Muscle of leg (tissue), 11 donors: ENCODE measurements around the gene ECE2. TPM values are rescaled to one million over a fixed set of nuclear protein-coding genes. Genes with fewer than 3 reads are reported as not detected.
A peak's percentile ranks its signal among the peaks of the same experiment; 100 is the strongest.

Source experiments
- DNase-seq: peaks from one replicate; pipeline ENCODE4 v3.0.0; 2013
- H3K27ac ChIP-seq: one replicate; pipeline ENCODE4 v1.5.1; 2013; ENCODE audit warnings: mild to moderate bottlenecking, low read length, control low read depth
- H3K27me3 ChIP-seq: one replicate; pipeline ENCODE4 v1.6.1; 2013; ENCODE audit warnings: low read length; ENCODE audit not compliant: control insufficient read depth, insufficient read depth
- H3K36me3 ChIP-seq: one replicate; pipeline ENCODE4 v1.6.1; 2013; ENCODE audit warnings: low read length; ENCODE audit not compliant: control insufficient read depth, insufficient read depth
- H3K4me1 ChIP-seq: one replicate; pipeline ENCODE4 v1.6.1; 2013; ENCODE audit warnings: low read length; ENCODE audit not compliant: control insufficient read depth, insufficient read depth
- H3K4me3 ChIP-seq: one replicate; pipeline ENCODE4 v1.5.1; 2013; ENCODE audit warnings: low read length, control low read depth
- H3K9me3 ChIP-seq: replicated peaks from 2 replicates; pipeline ENCODE4 v1.6.1; 2013; ENCODE audit warnings: low read depth, low read length; ENCODE audit not compliant: control insufficient read depth
- WGBS: methylation state at CpG from one replicate; pipeline ENCODE4 v1.1.5; 2013; ENCODE audit warnings: missing lambda C conversion rate; ENCODE audit not compliant: insufficient coverage; 5-methylcytosine and 5-hydroxymethylcytosine counted together
- polyA plus RNA-seq, 8 donors: library from polyadenylated mRNA; unstranded; fragments of 120-200 nt; gene quantifications; one replicate each; pipeline versions ENCODE4 v1.2.1 to v1.2.3, GENCODE V29; 2013; ENCODE audit warnings: inconsistent platforms in 1 of 8, low replicate concordance in 1 of 8; ENCODE audit not compliant: insufficient read length in 8 of 8, insufficient read depth in 1 of 8
- total RNA-seq: library from RNA; stranded (reverse); fragments of 120-200 nt; gene quantifications from one replicate; pipeline ENCODE4 v1.2.4, GENCODE V29; 2013

The ECE2 gene
- total and polyA plus RNA-seq, 9 donors = not detected

GRCh38 chr3:184240384-184241140, 35.3 kb upstream of the ECE2 start:
- WGBS = 68% methylated on average over 4 of the region's 4 CpGs
- Histone ChIP-seq H3K4me1 (no peaks in the 10 kb centered on the region), H3K27ac (no peak overlapping the region), H3K4me3 (no peak overlapping the region), H3K27me3 (peaks cover 2% of the 10 kb centered on the region), H3K9me3 (no peaks in the 10 kb centered on the region), H3K36me3 (peaks cover 36% of the 10 kb centered on the region)
- DNase-seq = peak; percentile 64

DNA sequence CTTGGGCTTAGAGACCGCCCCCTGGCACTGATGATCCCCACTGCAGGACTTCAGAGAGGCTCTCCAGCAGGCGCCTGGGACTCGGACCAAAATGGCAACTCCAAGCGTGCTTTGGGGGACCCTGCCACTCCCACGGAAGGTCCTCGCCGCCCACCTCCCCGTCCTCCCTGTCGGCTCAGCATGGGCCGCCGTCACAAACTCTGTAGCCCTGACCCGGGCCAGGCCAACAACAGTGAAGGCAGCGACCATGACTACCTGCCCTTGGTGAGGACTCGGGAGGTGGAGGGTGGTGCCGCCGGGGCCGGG, 34.7 kb upstream of the ECE2 start:
- 31% methylated on average over 12 of the region's 17 CpGs for WGBS
- H3K27ac ChIP-seq = no peak overlapping the region
- H3K4me3 ChIP-seq = no peak overlapping the region
- DNase-seq = no peak
- H3K4me1 ChIP-seq = no peaks in the 10 kb centered on the region
- H3K9me3 ChIP-seq = no peaks in the 10 kb centered on the region
- peaks cover 36% of the 10 kb centered on the region for H3K36me3 ChIP-seq
- H3K27me3 ChIP-seq = peaks cover 2% of the 10 kb centered on the region

GRCh38 chr3:184241447-184242296, 34.1 kb upstream of the ECE2 start:
- DNase-seq = no peak
- Histone ChIP-seq H3K27me3 (peaks cover 2% of the 10 kb centered on the region), H3K4me3 (no peak overlapping the region), H3K4me1 (no peaks in the 10 kb centered on the region), H3K9me3 (no peaks in the 10 kb centered on the region), H3K36me3 (peaks cover 36% of the 10 kb centered on the region), H3K27ac (no peak overlapping the region)
- WGBS = 14% methylated on average over 43 of the region's 46 CpGs

GRCh38 chr3:184242297-184242685, 33.5 kb upstream of the ECE2 start:
- H3K27me3 ChIP-seq = peaks cover 2% of the 10 kb centered on the region
- H3K4me1 ChIP-seq = no peaks in the 10 kb centered on the region
- H3K27ac ChIP-seq = no peak overlapping the region
- no peak for DNase-seq
- peaks cover 36% of the 10 kb centered on the region for H3K36me3 ChIP-seq
- 95% methylated on average over 3 of the region's 5 CpGs for WGBS
- no peaks in the 10 kb centered on the region for H3K9me3 ChIP-seq
- no peak overlapping the region for H3K4me3 ChIP-seq

DNA sequence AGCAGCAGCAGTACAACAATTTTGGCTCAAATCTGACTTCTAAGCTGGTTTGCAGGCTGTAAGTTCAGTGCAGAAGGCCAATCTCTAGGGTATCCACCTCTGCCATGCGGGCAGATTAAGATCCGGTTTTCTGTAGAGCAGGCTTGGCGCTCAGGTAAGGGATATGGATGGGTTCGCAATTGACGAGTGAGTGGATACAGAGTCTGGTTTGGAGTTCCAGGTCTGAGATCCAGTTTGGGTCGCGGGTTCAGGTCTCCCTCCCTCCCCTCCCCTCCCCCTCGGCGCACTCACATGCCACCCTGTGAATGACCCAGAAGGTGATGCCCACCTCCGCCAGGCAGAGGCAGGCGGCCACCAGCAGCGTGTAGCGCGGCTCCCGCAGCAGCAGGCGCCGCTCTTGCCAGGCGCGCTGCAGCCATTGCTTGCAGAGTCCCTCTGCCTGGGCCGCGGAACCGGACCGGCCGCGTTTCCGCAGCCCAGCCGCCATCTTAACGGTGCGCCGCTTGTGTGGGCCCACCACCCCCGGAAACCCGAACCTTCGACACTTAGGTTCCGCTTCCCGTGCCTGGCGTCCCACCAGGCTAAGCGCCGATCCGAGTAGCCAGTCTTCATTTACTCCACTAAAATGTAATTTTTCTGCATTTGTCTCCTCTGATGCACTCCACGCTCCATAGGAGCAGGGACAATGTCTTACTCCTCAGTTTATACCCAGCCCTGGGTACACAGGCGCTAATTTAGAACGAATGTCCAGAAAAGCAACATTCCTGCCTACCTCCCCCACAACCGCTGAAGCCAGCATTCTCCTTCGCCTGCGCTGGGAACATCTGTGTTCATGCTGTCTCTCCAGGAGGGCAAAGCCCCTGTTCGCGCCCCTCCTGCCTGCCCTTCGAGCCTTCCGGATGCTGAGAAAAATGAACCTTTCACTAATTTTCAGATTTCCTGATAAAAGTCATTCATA, 27.1 kb upstream of the ECE2 start, which contains the start of gene ALG3:
TSS of gene ALG3 (minus strand) at position 509 of the 958 bp plus-strand sequence. CDS start at position 487, 22 bp downstream.
- H3K36me3 ChIP-seq = peaks cover 18% of the 10 kb centered on the region
- peak within 1 kb of the TSS; percentile 73 for H3K27ac ChIP-seq
- no peaks in the 10 kb centered on the region for H3K27me3 ChIP-seq
- peaks cover 13% of the 10 kb centered on the region for H3K4me1 ChIP-seq
- under 1% methylated on average over 41 of the region's 49 CpGs for WGBS
- peak within 1 kb of the TSS; percentile 69 for H3K4me3 ChIP-seq
- no peaks in the 10 kb centered on the region for H3K9me3 ChIP-seq
- peak; percentile 92 for DNase-seq

- Histone ChIP-seq H3K27ac (peak within 1 kb of the TSS; percentile 73), H3K9me3 (no peaks in the 10 kb centered on the region), H3K4me1 (peaks cover 13% of the 10 kb centered on the region), H3K36me3 (peaks cover 9% of the 10 kb centered on the region), H3K27me3 (no peaks in the 10 kb centered on the region), H3K4me3 (peak within 1 kb of the TSS; percentile 69)
- under 1% methylated on average over 53 of the region's 54 CpGs for WGBS
- peak; percentile 98 for DNase-seq
Measured at GRCh38 chr3:184249412-184250166, 26.2 kb upstream of the ECE2 start, which contains the start of gene EEF1AKMT4. Gene EEF1AKMT4, plus strand, starts transcription at chr3:184249672. Its CDS starts 23 bp downstream, at chr3:184249695.

DNA sequence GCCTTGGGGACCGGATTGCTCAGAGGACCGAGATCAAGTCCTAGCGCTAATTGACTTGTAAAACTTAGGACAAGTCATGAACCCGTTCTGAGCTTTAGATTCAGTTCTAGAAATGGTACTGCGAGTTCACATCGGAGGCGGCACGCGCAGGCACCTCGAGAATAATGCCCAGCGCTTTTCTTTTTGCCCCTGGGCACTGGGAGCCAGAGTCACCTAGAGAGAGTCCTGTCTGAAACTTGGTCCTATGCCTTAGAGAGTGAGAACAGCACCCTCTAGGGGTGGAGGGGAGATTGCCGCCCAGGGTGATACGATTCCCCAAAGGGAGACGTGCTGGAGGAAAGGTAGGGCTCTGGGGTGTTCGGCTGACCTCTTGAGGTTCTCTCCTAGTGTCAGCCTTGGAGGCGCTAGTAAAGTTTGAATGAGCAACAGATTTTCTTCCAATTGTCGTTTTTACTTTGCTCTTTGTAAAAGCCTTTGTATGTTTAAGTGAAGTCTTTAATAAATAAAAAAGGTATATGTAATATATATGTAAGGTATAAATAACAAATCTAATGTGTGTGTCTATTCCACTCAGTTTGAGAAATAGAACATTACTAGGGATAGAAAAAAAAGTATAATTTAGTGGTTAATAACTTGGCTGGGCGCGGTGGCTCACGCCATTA, 25.5 kb upstream of the ECE2 start:
- H3K27ac ChIP-seq = no peak overlapping the region
- peaks cover 2% of the 10 kb centered on the region for H3K36me3 ChIP-seq
- under 1% methylated on average over 15 of the region's 20 CpGs for WGBS
- no peaks in the 10 kb centered on the region for H3K9me3 ChIP-seq
- peaks cover 13% of the 10 kb centered on the region for H3K4me1 ChIP-seq
- DNase-seq = peak; percentile 78
- H3K4me3 ChIP-seq = peak overlapping the region; percentile 69
- no peaks in the 10 kb centered on the region for H3K27me3 ChIP-seq

GRCh38 chr3:184255291-184256039, 20.4 kb upstream of the ECE2 start:
- Histone ChIP-seq H3K4me1 (peaks cover 9% of the 10 kb centered on the region), H3K27ac (no peak overlapping the region), H3K4me3 (no peak overlapping the region), H3K9me3 (no peaks in the 10 kb centered on the region), H3K36me3 (no peaks in the 10 kb centered on the region), H3K27me3 (peaks cover 20% of the 10 kb centered on the region)
- DNase-seq = no peak
- WGBS = 95% methylated on average over 3 of the region's 3 CpGs
